Omental fat pad (tissue), 4 donors: Measurements from ENCODE around the gene ATP4B. TPM values are rescaled to one million over a fixed set of nuclear protein-coding genes. Genes with fewer than 3 reads are reported as not detected.

Experiments
- ATAC-seq: fragments of 150-250 bp; one replicate; pipeline ENCODE4 v1.9.1; 2016; ENCODE audit warnings: mild to moderate bottlenecking, moderate library complexity; ENCODE audit not compliant: low FRiP score
- DNase-seq: peaks from one replicate; pipeline ENCODE4 v3.0.0-alpha.2; 2019; ENCODE audit warnings: low spot score
- total RNA-seq, 4 donors: library from RNA; depleted of rRNA; stranded (reverse); fragments of >200 nt; gene quantifications; one replicate each; pipeline ENCODE4 v1.1.0, GENCODE V29; 2016
- TF ChIP-seq, protein P1 (sequence below), 3 donors: fragments of 450-650 bp; IDR thresholded peaks; one replicate each; pipeline ENCODE4 v1.5.1; 2016 to 2017; ENCODE audit warnings: antibody characterized with exemption in 3 of 3, mild to moderate bottlenecking in 3 of 3, moderate library complexity in 2 of 3

ATP4B gene
- total RNA-seq, 4 donors from 2014 or later, result not detected

DNA sequence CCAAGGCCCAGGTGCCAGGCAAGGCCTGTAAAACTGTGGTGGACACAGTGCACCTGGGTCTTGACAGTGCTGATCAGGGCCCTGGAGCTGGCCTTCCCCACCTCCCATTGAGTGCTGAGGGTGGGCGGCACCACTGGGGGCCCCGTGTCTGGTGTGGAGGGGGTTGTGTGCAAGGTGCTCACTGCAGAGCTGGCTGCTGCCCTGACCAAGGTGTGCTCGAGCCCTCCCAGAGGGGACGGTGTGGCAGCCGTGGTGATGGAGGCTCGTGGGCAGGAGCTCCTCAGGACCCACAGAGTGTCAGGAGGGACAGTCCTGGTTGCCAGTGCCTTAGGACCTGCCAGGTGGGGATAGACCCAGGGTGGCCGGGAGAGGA, 23.0 kb downstream of the ATP4B start:
- no peak for ATAC-seq
- TF ChIP-seq, protein P1, sequence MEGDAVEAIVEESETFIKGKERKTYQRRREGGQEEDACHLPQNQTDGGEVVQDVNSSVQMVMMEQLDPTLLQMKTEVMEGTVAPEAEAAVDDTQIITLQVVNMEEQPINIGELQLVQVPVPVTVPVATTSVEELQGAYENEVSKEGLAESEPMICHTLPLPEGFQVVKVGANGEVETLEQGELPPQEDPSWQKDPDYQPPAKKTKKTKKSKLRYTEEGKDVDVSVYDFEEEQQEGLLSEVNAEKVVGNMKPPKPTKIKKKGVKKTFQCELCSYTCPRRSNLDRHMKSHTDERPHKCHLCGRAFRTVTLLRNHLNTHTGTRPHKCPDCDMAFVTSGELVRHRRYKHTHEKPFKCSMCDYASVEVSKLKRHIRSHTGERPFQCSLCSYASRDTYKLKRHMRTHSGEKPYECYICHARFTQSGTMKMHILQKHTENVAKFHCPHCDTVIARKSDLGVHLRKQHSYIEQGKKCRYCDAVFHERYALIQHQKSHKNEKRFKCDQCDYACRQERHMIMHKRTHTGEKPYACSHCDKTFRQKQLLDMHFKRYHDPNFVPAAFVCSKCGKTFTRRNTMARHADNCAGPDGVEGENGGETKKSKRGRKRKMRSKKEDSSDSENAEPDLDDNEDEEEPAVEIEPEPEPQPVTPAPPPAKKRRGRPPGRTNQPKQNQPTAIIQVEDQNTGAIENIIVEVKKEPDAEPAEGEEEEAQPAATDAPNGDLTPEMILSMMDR (IDR thresholded peaks at IDR 0.05), result no peak

GRCh38 chr13:113634279-113635047, 23.5 kb downstream of the ATP4B start:
- no peak for DNase-seq
- TF ChIP-seq, protein P1 (IDR thresholded peaks at IDR 0.05), result no peak

More for the DNA sequence above, 23.0 kb downstream of the ATP4B start:
- no peak for DNase-seq

GRCh38 chr13:113633485-113633873, 24.5 kb downstream of the ATP4B start:
- no peak for DNase-seq
- no peak for ATAC-seq
- TF ChIP-seq, protein P1 (IDR thresholded peaks at IDR 0.05), result no peak

More at GRCh38 chr13:113634279-113635047, 23.5 kb downstream of the ATP4B start:
- no peak for ATAC-seq

- TF ChIP-seq, protein P1 (IDR thresholded peaks at IDR 0.05), result no peak
- ATAC-seq (no peak), DNase-seq (no peak)
These were observed 25.1 kb downstream of the ATP4B start for GRCh38 chr13:113632706-113633484.

GRCh38 chr13:113631341-113632095, 26.5 kb downstream of the ATP4B start:
- TF ChIP-seq, protein P1 (IDR thresholded peaks at IDR 0.05), result no peak
- DNase-seq (no peak), ATAC-seq (no peak)

DNA sequence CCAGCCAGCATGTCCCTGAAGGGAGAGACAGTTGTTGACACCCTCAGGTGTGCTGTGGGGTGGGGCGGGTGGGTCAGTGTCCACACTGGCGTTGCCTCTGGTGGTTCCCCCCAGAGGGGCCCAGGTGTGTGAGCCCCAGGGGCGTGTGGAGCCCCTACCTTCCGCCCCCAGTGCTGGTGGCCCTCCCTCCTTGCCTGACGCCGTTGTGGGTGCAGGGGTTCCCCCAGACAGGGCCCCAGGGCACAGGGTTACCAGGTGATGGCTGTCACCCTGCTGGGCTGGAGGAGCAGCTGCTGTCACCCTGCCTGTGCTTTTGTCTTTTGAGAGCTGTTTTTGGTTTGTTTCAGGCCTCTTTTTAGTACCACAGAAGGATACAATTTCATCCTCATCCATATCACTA, 27.2 kb downstream of the ATP4B start:
- TF ChIP-seq, protein P1 (IDR thresholded peaks at IDR 0.05), result no peak
- ATAC-seq (no peak), DNase-seq (no peak)
